ENCODE results near the gene CEP85. TPM values are rescaled to one million over a fixed set of nuclear protein-coding genes. Genes with fewer than 3 reads are reported as not detected.
A peak's percentile ranks its signal among the peaks of the same experiment; 100 is the strongest.

CEP85 gene
- total and polyA plus RNA-seq, 2 of the 13 experiments (the other 11 are each of a cell fraction or from before 2014, with no cell fraction given) = 16.1 to 26.7 TPM

DNA sequence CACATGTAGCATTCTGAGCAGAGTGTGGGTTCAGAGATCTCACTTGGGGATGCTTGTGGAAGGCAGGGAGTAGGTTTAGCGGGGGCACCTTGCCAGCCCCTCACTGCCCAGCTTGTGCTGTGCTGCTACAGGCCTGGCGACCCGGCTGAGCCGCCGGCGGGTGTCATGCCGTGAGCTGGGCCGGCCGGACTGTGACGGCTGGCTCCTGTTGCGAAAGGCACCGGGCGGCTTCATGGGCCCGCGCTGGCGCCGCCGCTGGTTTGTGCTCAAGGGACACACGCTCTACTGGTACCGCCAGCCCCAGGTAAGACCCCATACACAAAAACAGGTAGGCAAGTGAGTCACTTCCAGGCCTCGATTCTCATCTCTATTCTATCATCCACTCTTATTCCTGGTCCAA is 49.1 kb upstream of the CEP85 start (continued):
- TF ChIP-seq, protein P1, sequence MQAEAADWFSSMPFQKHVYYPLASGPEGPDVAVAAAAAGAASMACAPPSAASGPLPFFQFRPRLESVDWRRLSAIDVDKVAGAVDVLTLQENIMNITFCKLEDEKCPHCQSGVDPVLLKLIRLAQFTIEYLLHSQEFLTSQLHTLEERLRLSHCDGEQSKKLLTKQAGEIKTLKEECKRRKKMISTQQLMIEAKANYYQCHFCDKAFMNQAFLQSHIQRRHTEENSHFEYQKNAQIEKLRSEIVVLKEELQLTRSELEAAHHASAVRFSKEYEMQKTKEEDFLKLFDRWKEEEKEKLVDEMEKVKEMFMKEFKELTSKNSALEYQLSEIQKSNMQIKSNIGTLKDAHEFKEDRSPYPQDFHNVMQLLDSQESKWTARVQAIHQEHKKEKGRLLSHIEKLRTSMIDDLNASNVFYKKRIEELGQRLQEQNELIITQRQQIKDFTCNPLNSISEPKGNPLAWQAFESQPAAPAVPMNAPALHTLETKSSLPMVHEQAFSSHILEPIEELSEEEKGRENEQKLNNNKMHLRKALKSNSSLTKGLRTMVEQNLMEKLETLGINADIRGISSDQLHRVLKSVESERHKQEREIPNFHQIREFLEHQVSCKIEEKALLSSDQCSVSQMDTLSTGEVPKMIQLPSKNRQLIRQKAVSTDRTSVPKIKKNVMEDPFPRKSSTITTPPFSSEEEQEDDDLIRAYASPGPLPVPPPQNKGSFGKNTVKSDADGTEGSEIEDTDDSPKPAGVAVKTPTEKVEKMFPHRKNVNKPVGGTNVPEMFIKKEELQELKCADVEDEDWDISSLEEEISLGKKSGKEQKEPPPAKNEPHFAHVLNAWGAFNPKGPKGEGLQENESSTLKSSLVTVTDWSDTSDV (CRISPR knock-in tag; IDR thresholded peaks at IDR 0.05) = no peak
- TF ChIP-seq CEBPB (IDR thresholded peaks at IDR 0.05; ENCODE audit: borderline replicate concordance, low read depth, low read length) (peak; percentile 57; the same call in 1 of the 2 replicates), ZNF10 (CRISPR knock-in tag; IDR thresholded peaks at IDR 0.05; ENCODE audit: borderline replicate concordance, low read depth) (no peak), ZNF672 (CRISPR knock-in tag; IDR thresholded peaks at IDR 0.05) (no peak), ZNF781 (CRISPR knock-in tag; IDR thresholded peaks at IDR 0.05; ENCODE audit: borderline replicate concordance, not compliant biosample characterization) (no peak), ZNF780A (CRISPR knock-in tag; IDR thresholded peaks at IDR 0.05) (no peak), ZNF296 (CRISPR knock-in tag; conservative IDR thresholded peaks at IDR 0.05) (no peak), CBX5 (CRISPR knock-in tag; IDR thresholded peaks at IDR 0.05; ENCODE audit: borderline replicate concordance) (no peak), PHF8 (CRISPR knock-in tag; IDR thresholded peaks at IDR 0.05) (no peak), ZNF615 (CRISPR knock-in tag; IDR thresholded peaks at IDR 0.05; ENCODE audit: borderline replicate concordance) (no peak), NFE2L2 (IDR thresholded peaks at IDR 0.05; ENCODE audit: low read length) (no peak), HCFC1 (IDR thresholded peaks at IDR 0.05; ENCODE audit: low read depth, low read length) (no peak)
- TF ChIP-seq, protein P2, sequence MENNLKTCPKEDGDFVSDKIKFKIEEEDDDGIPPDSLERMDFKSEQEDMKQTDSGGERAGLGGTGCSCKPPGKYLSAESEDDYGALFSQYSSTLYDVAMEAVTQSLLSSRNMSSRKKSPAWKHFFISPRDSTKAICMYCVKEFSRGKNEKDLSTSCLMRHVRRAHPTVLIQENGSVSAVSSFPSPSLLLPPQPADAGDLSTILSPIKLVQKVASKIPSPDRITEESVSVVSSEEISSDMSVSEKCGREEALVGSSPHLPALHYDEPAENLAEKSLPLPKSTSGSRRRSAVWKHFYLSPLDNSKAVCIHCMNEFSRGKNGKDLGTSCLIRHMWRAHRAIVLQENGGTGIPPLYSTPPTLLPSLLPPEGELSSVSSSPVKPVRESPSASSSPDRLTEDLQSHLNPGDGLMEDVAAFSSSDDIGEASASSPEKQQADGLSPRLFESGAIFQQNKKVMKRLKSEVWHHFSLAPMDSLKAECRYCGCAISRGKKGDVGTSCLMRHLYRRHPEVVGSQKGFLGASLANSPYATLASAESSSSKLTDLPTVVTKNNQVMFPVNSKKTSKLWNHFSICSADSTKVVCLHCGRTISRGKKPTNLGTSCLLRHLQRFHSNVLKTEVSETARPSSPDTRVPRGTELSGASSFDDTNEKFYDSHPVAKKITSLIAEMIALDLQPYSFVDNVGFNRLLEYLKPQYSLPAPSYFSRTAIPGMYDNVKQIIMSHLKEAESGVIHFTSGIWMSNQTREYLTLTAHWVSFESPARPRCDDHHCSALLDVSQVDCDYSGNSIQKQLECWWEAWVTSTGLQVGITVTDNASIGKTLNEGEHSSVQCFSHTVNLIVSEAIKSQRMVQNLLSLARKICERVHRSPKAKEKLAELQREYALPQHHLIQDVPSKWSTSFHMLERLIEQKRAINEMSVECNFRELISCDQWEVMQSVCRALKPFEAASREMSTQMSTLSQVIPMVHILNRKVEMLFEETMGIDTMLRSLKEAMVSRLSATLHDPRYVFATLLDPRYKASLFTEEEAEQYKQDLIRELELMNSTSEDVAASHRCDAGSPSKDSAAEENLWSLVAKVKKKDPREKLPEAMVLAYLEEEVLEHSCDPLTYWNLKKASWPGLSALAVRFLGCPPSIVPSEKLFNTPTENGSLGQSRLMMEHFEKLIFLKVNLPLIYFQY (CRISPR knock-in tag; IDR thresholded peaks at IDR 0.05; ENCODE audit: borderline replicate concordance) = 0 out of 2 replicates have a peak, but pooled peaks have one; percentile 24
- TF ChIP-seq, protein P3, sequence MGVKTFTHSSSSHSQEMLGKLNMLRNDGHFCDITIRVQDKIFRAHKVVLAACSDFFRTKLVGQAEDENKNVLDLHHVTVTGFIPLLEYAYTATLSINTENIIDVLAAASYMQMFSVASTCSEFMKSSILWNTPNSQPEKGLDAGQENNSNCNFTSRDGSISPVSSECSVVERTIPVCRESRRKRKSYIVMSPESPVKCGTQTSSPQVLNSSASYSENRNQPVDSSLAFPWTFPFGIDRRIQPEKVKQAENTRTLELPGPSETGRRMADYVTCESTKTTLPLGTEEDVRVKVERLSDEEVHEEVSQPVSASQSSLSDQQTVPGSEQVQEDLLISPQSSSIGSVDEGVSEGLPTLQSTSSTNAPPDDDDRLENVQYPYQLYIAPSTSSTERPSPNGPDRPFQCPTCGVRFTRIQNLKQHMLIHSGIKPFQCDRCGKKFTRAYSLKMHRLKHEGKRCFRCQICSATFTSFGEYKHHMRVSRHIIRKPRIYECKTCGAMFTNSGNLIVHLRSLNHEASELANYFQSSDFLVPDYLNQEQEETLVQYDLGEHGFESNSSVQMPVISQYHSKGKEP (CRISPR knock-in tag; IDR thresholded peaks at IDR 0.05) = no peak
- TF ChIP-seq, protein P4, sequence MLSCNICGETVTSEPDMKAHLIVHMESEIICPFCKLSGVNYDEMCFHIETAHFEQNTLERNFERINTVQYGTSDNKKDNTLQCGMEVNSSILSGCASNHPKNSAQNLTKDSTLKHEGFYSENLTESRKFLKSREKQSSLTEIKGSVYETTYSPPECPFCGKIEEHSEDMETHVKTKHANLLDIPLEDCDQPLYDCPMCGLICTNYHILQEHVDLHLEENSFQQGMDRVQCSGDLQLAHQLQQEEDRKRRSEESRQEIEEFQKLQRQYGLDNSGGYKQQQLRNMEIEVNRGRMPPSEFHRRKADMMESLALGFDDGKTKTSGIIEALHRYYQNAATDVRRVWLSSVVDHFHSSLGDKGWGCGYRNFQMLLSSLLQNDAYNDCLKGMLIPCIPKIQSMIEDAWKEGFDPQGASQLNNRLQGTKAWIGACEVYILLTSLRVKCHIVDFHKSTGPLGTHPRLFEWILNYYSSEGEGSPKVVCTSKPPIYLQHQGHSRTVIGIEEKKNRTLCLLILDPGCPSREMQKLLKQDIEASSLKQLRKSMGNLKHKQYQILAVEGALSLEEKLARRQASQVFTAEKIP (CRISPR knock-in tag; IDR thresholded peaks at IDR 0.05; ENCODE audit: borderline replicate concordance) = no peak
- TF ChIP-seq, protein P5, sequence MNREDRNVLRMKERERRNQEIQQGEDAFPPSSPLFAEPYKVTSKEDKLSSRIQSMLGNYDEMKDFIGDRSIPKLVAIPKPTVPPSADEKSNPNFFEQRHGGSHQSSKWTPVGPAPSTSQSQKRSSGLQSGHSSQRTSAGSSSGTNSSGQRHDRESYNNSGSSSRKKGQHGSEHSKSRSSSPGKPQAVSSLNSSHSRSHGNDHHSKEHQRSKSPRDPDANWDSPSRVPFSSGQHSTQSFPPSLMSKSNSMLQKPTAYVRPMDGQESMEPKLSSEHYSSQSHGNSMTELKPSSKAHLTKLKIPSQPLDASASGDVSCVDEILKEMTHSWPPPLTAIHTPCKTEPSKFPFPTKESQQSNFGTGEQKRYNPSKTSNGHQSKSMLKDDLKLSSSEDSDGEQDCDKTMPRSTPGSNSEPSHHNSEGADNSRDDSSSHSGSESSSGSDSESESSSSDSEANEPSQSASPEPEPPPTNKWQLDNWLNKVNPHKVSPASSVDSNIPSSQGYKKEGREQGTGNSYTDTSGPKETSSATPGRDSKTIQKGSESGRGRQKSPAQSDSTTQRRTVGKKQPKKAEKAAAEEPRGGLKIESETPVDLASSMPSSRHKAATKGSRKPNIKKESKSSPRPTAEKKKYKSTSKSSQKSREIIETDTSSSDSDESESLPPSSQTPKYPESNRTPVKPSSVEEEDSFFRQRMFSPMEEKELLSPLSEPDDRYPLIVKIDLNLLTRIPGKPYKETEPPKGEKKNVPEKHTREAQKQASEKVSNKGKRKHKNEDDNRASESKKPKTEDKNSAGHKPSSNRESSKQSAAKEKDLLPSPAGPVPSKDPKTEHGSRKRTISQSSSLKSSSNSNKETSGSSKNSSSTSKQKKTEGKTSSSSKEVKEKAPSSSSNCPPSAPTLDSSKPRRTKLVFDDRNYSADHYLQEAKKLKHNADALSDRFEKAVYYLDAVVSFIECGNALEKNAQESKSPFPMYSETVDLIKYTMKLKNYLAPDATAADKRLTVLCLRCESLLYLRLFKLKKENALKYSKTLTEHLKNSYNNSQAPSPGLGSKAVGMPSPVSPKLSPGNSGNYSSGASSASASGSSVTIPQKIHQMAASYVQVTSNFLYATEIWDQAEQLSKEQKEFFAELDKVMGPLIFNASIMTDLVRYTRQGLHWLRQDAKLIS (CRISPR knock-in tag; IDR thresholded peaks at IDR 0.05) = no peak

Measured in HepG2 (cell line).